ENCODE measurements around the gene SELP.

GRCh38 chr1:169624912-169625311 lies 5.0 kb downstream of the SELP start:
- TF ChIP-seq CTCF (IDR thresholded peaks at IDR 0.05) = no peak
- TF ChIP-seq HMGA2 (CRISPR knock-in tag; IDR thresholded peaks at IDR 0.05) = no peak
- TF ChIP-seq ATF2 (CRISPR knock-in tag; IDR thresholded peaks at IDR 0.05; ENCODE audit: borderline replicate concordance, low read depth) = no peak
- TF ChIP-seq, protein P1, sequence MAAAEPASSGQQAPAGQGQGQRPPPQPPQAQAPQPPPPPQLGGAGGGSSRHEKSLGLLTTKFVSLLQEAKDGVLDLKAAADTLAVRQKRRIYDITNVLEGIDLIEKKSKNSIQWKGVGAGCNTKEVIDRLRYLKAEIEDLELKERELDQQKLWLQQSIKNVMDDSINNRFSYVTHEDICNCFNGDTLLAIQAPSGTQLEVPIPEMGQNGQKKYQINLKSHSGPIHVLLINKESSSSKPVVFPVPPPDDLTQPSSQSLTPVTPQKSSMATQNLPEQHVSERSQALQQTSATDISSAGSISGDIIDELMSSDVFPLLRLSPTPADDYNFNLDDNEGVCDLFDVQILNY (CRISPR knock-in tag; IDR thresholded peaks at IDR 0.05) = no peak
